Uterus (tissue), 4 donors: ENCODE measurements around the gene TEC. TPM values are rescaled to one million over a fixed set of nuclear protein-coding genes. Genes with fewer than 3 reads are reported as not detected.
"Not testable (repeated sequence)": the region's sequence is repeated elsewhere in the genome, so short reads cannot be mapped to it uniquely, and the experiment has no call there.

Source experiments
- DNase-seq, 2 donors: peaks; one replicate each; pipeline ENCODE4 v3.0.0-alpha.2; 2019 to 2020
- H3K27ac ChIP-seq, 2 donors: fragments of 200-600 bp; sonication (generic); 1 replicate in 1 of 2; 2 replicates in 1 of 2; pipeline ENCODE4 v1.5.1; 2016 to 2018
- H3K27me3 ChIP-seq, 2 donors: fragments of 200-600 bp; sonication (generic); one replicate each; pipeline ENCODE4 v1.5.1; 2018 to 2019; ENCODE audit warnings: control low read depth in 1 of 2
- H3K36me3 ChIP-seq, 2 donors: fragments of 200-600 bp; sonication (generic); one replicate each; pipeline ENCODE4 v1.5.1; 2019; ENCODE audit warnings: control low read depth in 1 of 2
- H3K4me1 ChIP-seq, 2 donors: fragments of 200-600 bp; sonication (generic); one replicate each; pipeline ENCODE4 v1.5.1; 2018 to 2019; ENCODE audit warnings: control low read depth in 1 of 2
- H3K4me3 ChIP-seq, 2 donors: fragments of 200-600 bp; sonication (generic); 1 replicate in 1 of 2; 2 replicates in 1 of 2; pipeline ENCODE4 v1.5.1; 2018 to 2019; ENCODE audit warnings: mild to moderate bottlenecking in 1 of 2
- H3K9me3 ChIP-seq, 2 donors: fragments of 200-600 bp; sonication (generic); one replicate each; pipeline ENCODE4 v1.5.1; 2019; ENCODE audit warnings: control low read depth in 1 of 2
- CTCF ChIP-seq, 4 experiments: fragments of 200-600 bp in 2 of 4; fragments of 450-650 bp in 2 of 4; sonication (generic) in 2 of 4; IDR thresholded peaks; one replicate each; pipeline ENCODE4 v1.5.1; 2016 to 2019; ENCODE audit warnings: antibody characterized with exemption in 4 of 4, mild to moderate bottlenecking in 2 of 4, moderate library complexity in 1 of 4
- POLR2A ChIP-seq, 2 donors: fragments of 450-650 bp; IDR thresholded peaks; one replicate each; pipeline ENCODE4 v1.6.1; 2016; ENCODE audit warnings: antibody characterized with exemption in 2 of 2, mild to moderate bottlenecking in 1 of 2, moderate library complexity in 1 of 2
- intact Hi-C: fragments of 100-400 bp; cut with DNase I; formaldehyde crosslinking; loops from one replicate; pipeline ENCODE4 v1.15.1; 2023; ENCODE audit warnings: low total_unique reads
- total RNA-seq, 4 donors: library from RNA; depleted of rRNA in 3 of 4; stranded (reverse); fragments of >200 nt in 3 of 4; gene quantifications; one replicate each; pipeline versions ENCODE4 v1.1.0 to v1.2.4, GENCODE V29; 2014 to 2023
- donor health status: DM: yes; HTN: yes; CAD: no.

Gene TEC
- total RNA-seq, 4 donors from 2014 or later = under 0.01 to 6.8 (median 2.6) TPM

GRCh38 chr4:48296365-48296764 lies 26.7 kb upstream of the TEC start:
- Histone ChIP-seq H3K27ac (no peak overlapping the region), H3K4me1 (no peaks in the 10 kb centered on the region), H3K9me3 (no peaks in the 10 kb centered on the region), H3K36me3 (no peaks in the 10 kb centered on the region), H3K27me3 (no peaks in the 10 kb centered on the region), H3K4me3 (no peak overlapping the region)
- DNase-seq = no peak
- no peak for TF ChIP-seq POLR2A (IDR thresholded peaks at IDR 0.05)
- no peak for TF ChIP-seq CTCF (IDR thresholded peaks at IDR 0.05)
- intact Hi-C loops = no loop called here

DNA sequence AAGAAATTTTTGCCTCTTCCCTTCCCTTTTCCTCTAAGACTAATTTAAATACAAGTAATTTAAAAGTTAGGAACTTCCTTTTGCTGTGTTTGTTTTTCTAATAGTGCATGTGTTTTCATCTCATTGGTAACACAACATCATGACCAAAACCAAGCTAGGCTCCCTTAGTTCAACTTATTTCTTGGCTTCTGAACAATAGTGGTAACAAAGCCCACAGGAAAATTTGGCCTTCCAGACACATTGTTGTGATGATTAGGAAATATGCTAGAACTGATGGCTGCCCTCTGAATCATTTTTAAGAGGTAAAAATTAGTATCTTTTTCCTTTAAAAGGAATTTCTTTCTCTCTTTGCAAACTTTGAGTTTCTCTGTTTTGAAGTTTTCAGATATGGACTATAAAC lies 25.5 kb upstream of the TEC start:
- no peaks in the 10 kb centered on the region for H3K36me3 ChIP-seq
- intact Hi-C loops = no loop called here
- no peak overlapping the region for H3K27ac ChIP-seq
- no peak for TF ChIP-seq CTCF (IDR thresholded peaks at IDR 0.05)
- no peak for TF ChIP-seq POLR2A (IDR thresholded peaks at IDR 0.05)
- DNase-seq = no peak
- no peaks in the 10 kb centered on the region for H3K9me3 ChIP-seq
- no peak overlapping the region for H3K4me3 ChIP-seq
- H3K27me3 ChIP-seq = no peaks in the 10 kb centered on the region
- no peaks in the 10 kb centered on the region for H3K4me1 ChIP-seq

DNA sequence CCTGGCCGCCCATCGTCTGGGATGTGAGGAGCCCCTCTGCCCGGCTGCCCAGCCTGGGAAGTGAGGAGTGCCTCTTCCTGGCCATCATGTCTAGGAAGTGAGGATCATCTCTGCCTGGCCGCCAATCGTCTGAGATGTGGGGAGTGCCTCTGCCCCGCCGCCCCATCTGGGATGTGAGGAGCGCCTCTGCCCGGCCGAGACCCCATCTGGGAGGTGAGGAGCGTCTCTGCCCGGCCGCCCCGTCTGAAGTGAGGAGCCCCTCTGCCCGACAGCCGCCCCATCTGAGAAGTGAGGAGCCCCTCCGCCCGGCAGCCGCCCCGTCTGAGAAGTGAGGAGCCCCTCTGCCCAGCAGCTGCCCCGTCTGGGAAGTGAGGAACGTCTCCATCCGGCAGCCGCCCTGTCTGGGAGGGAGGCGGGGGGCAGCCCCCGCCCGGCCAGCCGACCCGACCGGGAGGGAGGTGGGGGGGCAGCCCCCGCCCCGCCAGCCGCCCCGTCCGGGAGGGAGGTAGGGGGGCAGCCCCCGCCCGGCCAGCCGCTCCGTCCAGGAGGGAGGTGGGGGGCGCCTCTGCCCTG lies 22.7 kb upstream of the TEC start:
- H3K4me1 ChIP-seq, H3K4me3 ChIP-seq, H3K27me3 ChIP-seq, DNase-seq, H3K27ac ChIP-seq, intact Hi-C loops, H3K36me3 ChIP-seq, H3K9me3 ChIP-seq: not testable (repeated sequence)

DNA sequence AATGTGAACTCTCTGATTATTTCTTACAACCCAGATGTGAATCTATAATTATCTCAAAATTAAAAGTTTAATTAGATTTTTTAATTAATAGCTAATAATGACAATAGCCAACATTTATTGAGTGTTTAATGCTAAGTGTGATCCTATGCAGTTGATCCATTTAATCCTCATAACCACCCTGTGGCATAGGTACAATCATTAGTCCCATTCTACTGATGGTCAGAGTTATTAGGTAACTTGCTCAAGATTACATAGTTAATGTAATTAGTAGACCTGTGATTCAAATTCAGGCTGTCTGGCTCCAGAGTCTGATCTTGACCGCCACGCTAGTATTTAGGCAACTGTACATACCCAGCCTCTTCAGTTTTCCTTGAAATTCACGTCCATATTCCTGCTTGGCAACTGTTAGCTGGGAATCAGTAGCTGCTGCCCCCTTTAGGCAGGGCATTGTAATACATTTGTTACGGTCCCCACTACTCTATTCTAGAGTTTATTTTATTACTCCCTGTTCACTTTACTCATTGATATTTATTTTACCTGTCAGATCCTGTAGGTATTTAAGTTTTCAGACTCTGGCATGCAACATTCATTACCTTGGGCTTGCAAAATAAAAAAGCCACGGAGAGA lies 20.6 kb upstream of the TEC start:
- TF ChIP-seq CTCF (IDR thresholded peaks at IDR 0.05) (peak in 2 of 4 experiments; percentile 16 to 28), POLR2A (IDR thresholded peaks at IDR 0.05) (no peak)
- no peaks in the 10 kb centered on the region for H3K27me3 ChIP-seq
- no peaks in the 10 kb centered on the region for H3K4me1 ChIP-seq
- H3K36me3 ChIP-seq = no peaks in the 10 kb centered on the region
- intact Hi-C loops = no loop called here
- H3K4me3 ChIP-seq = no peak overlapping the region
- DNase-seq = no peak
- H3K9me3 ChIP-seq = no peaks in the 10 kb centered on the region
- no peak overlapping the region for H3K27ac ChIP-seq

- intact Hi-C loops, H3K27ac ChIP-seq, H3K4me3 ChIP-seq: not testable (repeated sequence)
Measured at GRCh38 chr4:48286060-48286459, 16.4 kb upstream of the TEC start.

DNA sequence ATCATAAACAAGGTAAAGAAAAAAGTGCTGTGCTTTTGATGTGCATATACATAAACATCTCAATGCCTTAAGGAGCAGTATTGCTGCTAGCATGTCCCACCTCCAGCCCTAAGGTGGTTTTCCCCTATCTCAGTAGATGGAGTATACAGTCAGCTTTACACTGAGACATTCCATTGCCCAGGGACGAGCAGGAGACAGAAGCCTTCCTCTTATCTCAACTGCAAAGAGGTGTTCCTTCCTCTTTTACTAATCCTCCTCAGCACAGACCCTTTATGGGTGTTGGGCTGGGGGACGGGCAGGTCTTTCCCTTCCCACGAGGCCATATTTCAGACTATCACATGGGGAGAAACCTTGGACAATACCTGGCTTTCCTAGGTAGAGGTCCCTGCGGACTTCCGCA lies 16.0 kb upstream of the TEC start:
- DNase-seq, H3K36me3 ChIP-seq, intact Hi-C loops, H3K27ac ChIP-seq, H3K27me3 ChIP-seq, H3K9me3 ChIP-seq, H3K4me1 ChIP-seq, H3K4me3 ChIP-seq: not testable (repeated sequence)

More at GRCh38 chr4:48286060-48286459, 16.4 kb upstream of the TEC start:
- H3K4me1 ChIP-seq, DNase-seq, H3K36me3 ChIP-seq, H3K9me3 ChIP-seq, H3K27me3 ChIP-seq: not testable (repeated sequence)

DNA sequence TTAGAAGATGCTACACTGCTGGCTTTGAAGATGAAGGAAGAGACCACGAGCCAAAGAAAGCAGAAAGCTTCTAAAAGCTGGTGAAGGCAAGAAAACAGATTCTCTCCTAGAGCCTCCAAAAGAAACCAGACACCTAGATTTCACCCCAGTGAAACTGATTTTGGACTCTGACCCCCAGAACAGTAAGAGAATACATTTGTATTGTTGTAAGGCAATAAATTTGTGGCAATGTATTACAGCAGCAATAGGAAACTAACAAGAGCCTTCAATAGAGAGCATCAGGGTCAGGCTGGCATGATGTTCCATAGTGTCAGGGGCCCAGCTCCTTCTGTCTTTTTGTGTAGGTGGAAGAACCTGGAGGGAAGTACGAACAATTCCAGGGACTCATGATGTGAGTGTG lies 6.0 kb upstream of the TEC start:
- intact Hi-C loops = no loop called here
- Histone ChIP-seq H3K4me3 (no peak overlapping the region), H3K27me3 (no peaks in the 10 kb centered on the region), H3K4me1 (no peaks in the 10 kb centered on the region), H3K27ac (no peak overlapping the region), H3K9me3 (no peaks in the 10 kb centered on the region), H3K36me3 (no peaks in the 10 kb centered on the region)
- TF ChIP-seq POLR2A (IDR thresholded peaks at IDR 0.05) (no peak), CTCF (IDR thresholded peaks at IDR 0.05) (no peak)
- DNase-seq = no peak
